Muscle layer of duodenum (tissue), 2 donors: Measurements from ENCODE around the gene PKNOX2.

ENCODE experiments used
- H3K27ac ChIP-seq: one replicate; pipeline ENCODE4 v1.7.0; 2013; ENCODE audit warnings: mild to moderate bottlenecking, low read length
- H3K27me3 ChIP-seq: one replicate; pipeline ENCODE4 v1.7.0; 2013; ENCODE audit warnings: low read depth, mild to moderate bottlenecking, control low read depth, low read length
- H3K36me3 ChIP-seq, 2 donors: one replicate each; pipeline ENCODE4 v1.7.0; 2013; ENCODE audit warnings: low read length in 2 of 2, control low read depth in 1 of 2, mild to moderate bottlenecking in 1 of 2; ENCODE audit not compliant: insufficient read depth in 2 of 2, control insufficient read depth in 1 of 2
- H3K4me1 ChIP-seq, 2 donors: one replicate each; pipeline ENCODE4 v1.7.0; 2013; ENCODE audit warnings: low read length in 2 of 2, mild to moderate bottlenecking in 2 of 2, control low read depth in 1 of 2, moderate library complexity in 1 of 2; ENCODE audit not compliant: insufficient read depth in 2 of 2, control insufficient read depth in 1 of 2
- H3K4me3 ChIP-seq, 2 donors: one replicate each; pipeline ENCODE4 v1.7.0; 2013; ENCODE audit warnings: low read length in 2 of 2, low read depth in 1 of 2, mild to moderate bottlenecking in 1 of 2
- H3K9me3 ChIP-seq, 2 donors: one replicate each; pipeline ENCODE4 v1.7.0; 2013; ENCODE audit warnings: low read length in 2 of 2, control low read depth in 1 of 2, mild to moderate bottlenecking in 1 of 2; ENCODE audit not compliant: control insufficient read depth in 1 of 2
- donor health status: healthy.

PKNOX2 gene

DNA sequence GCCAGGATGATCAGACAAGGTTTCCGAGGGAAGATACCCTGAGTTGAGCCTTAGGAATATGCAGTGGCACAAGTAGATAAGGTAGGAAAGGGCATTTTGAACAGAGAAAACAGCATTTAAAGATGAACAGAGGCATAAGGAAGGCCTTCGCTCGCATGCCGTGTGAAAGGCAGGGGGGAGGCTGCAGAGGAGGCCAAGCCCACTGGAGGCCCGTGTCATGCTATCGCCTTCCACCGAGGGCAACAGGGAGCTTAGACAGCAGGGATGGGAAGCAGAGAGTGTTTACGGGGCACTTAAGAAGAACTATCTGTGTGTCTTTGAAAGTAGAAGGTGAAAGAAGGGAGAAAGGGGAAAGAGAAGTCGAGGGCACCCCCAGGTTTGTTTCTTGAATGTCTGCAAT lies 148.3 kb downstream of the PKNOX2 start:
- Histone ChIP-seq H3K27me3 (no peaks in the 10 kb centered on the region), H3K36me3 (no peaks in the 10 kb centered on the region), H3K9me3 (no peaks in the 10 kb centered on the region), H3K4me3 (no peak overlapping the region), H3K27ac (no peak overlapping the region), H3K4me1 (peaks cover 8 to 21% of the 10 kb centered on the region in 2 donors)

DNA sequence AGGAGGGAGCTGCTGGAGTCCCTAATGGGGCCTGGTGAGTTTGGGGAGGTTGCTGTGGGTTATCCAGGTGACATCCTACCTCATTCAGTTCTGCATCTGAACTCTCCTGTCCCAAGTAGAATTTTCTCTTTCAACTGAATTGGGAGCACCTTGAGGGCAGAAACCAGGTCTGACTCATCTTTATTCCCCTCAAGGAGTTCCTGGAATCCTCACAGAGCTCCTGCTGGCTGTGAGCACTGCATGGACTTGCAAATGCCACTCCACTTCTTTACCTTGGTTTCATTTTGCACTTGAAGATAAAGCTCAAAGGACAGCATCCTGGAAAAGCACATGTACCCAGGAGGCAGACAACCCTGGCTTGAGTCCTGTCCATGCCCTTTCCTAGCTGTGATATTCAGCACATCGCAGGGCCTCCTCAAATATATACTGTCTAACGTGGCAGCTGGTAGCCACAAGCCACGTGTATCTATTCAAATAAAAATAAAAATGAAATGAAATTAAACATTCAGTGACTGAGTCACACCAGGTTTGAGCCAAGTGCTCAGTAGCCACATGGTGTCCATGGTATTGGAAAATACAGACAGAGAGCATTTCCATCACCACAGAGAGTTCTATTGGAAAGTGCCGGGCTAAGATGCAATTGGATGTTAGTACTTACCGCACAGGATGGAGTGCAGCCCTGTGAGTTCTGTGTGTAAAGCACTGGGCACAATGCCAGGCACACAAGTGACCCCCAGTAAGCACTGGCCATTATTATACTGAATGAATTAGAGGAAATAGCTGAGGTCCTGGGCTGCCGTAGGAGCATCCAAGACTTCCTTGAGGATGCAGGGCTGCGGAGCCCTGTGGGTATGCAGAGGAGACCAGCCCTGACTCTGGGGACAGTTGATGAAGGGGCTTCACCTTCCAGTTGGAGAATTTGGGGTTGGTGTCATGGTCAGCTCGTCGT lies 149.0 kb downstream of the PKNOX2 start:
- peaks cover 8 to 21% of the 10 kb centered on the region in 2 donors for H3K4me1 ChIP-seq
- H3K27ac ChIP-seq = no peak overlapping the region
- H3K27me3 ChIP-seq = no peaks in the 10 kb centered on the region
- H3K4me3 ChIP-seq = no peak overlapping the region
- H3K36me3 ChIP-seq = no peaks in the 10 kb centered on the region
- no peaks in the 10 kb centered on the region for H3K9me3 ChIP-seq

DNA sequence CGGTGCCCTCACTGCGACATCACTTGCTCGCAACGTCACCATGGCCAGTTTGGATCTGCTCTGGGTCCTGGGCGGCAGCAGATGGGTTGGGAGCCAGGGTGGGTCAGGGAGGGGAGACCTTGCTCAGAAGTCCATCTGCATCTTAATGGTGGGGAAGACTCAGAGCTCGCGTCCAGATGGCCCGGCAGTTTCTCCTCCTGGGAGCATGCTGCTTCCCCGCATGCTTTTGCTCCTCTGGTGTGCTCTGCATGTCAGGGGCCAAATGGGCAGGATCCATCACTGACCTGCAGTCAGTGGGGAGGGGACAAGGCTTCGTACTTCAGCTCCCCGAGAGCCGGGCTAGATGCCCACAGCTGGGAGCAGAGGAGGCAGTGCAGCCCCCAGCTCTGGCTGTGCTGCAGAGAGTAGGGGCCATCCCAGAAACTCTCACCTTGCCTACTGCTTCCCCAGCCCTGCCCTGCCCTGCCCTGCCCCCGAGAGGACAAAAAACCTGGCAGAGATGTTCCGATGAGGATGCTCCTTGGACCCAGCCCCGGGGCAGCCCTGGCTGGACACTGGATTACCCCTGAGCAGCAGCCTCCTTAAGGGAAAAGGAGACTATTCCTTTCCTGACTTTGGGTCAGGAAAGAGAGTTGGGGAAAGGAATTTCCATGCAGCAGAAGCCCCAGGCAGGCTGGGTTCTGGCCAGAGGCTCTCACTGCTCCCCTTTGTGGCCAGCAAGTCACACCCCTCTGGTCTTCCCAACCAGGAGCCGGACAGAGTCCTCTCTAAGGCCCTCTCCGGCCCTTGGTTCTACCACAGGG lies 149.9 kb downstream of the PKNOX2 start:
- Histone ChIP-seq H3K4me1 (peaks cover 8 to 21% of the 10 kb centered on the region in 2 donors), H3K9me3 (no peaks in the 10 kb centered on the region), H3K4me3 (no peak overlapping the region), H3K36me3 (no peaks in the 10 kb centered on the region), H3K27me3 (no peaks in the 10 kb centered on the region), H3K27ac (no peak overlapping the region)

DNA sequence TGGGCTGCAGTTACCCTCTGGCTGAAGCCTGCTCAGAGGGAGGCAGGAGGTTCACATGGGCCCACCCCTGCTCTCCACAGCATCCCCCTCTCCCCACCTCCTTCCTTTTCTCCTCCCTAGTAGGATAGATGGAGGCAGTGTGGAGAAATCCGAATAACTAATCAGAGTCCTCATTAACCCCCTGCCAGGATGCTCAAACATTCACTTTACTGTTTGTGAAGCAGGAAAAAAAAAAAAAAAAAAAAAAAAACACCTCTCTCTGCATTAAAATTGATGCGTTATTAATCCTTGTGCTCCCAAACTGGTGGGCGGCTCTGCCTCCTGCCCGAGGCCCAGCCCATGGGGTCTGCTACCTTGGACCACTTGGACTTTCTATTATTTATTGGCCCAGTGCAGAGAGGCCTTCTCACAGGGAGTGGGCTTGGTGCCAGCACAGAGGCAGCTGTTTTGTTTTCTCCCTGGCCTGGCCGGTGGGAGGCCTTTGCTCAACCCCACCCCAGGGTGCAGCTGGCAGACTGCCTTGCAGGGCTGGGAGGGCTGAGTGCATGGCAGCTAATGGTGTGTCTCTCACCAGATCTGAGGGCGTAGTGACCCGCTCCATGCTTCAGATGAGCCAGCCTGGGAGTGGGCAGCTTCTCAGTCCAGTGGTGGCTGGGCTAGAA lies 150.7 kb downstream of the PKNOX2 start:
- Histone ChIP-seq H3K27ac (no peak overlapping the region), H3K9me3 (no peaks in the 10 kb centered on the region), H3K4me1 (peaks cover 8 to 21% of the 10 kb centered on the region in 2 donors), H3K4me3 (no peak overlapping the region), H3K27me3 (no peaks in the 10 kb centered on the region), H3K36me3 (no peaks in the 10 kb centered on the region)

DNA sequence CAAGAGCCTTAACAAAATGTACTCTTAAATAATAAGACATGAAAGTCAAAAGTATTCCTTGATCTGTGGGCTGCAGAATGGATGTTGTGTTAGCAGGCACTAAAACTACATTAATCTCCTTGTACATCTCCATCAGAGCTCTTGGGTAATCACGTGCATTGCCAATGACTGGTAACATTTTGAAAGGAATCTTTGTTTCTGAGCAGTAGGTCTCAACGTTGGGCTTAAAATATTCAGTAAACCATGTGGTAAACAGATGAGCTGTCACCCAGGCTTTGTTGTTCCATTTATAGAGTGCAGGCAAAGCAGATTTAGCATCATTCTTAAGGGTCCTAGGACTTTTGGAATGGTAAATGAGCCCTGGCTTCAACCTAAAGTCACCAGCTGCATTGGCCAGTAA lies 152.9 kb downstream of the PKNOX2 start:
- H3K27ac ChIP-seq = no peak overlapping the region
- no peak overlapping the region for H3K4me3 ChIP-seq
- no peaks in the 10 kb centered on the region for H3K9me3 ChIP-seq
- H3K36me3 ChIP-seq = no peaks in the 10 kb centered on the region
- H3K4me1 ChIP-seq = peaks cover 8 to 21% of the 10 kb centered on the region in 2 donors
- no peaks in the 10 kb centered on the region for H3K27me3 ChIP-seq

DNA sequence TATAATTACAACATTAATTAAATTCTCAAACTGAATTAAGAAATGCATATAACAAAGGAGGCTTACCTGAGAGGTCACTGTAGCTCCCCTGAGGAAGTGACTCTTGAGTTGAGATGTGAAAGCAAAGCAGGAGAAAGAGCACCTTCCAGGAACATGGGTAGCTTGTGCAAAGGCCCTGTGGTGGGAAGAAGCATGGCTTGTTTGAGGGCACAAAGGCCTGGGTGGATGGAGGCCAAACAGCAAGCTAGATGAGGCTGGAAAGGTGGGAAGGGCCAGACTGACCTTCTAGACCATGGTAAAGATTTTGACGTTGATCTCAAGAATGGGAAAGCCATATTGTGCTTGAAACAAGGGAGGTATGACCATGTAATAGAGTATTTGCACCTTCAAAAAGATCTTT lies 155.1 kb downstream of the PKNOX2 start:
- H3K4me3 ChIP-seq = no peak overlapping the region
- H3K27me3 ChIP-seq = no peaks in the 10 kb centered on the region
- no peak overlapping the region for H3K27ac ChIP-seq
- peaks cover 8 to 13% of the 10 kb centered on the region in 2 donors for H3K4me1 ChIP-seq
- H3K36me3 ChIP-seq = no peaks in the 10 kb centered on the region
- H3K9me3 ChIP-seq = no peaks in the 10 kb centered on the region

DNA sequence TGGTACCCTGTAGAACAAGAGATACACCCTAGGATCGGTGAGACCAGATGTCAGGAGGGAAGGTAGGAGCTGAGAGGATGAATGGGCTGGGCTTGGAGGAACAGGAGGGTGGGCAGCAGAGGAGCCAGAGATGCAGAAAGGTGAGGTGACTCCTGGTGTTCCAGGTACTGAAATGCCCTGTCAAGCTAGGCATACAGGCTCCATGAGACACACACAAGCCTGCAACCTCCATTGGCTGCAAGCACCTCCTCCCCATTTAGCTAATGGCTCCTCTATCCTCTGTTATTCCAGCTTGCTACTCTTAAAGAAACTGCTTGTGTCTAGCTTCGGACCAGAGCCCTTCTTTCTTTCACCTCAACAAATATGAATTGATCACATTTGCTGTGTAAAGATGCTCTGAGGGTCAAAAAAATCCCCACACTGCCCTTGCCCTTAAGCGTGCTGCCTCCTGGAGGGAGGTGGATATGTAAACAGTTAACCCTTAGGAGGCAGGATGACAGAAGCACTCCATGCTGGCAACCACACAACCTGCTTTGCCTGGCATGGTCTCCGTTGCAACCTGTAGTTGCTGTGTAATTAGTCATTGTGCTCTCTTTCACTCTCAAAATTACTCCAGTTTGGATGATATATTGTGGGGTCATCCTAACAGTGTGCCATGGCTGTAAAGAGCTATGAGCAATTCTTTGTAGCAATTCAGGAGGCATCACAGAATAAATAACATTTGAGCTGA lies 156.0 kb downstream of the PKNOX2 start:
- Histone ChIP-seq H3K4me3 (no peak overlapping the region), H3K36me3 (no peaks in the 10 kb centered on the region), H3K27ac (no peak overlapping the region), H3K27me3 (no peaks in the 10 kb centered on the region), H3K9me3 (no peaks in the 10 kb centered on the region), H3K4me1 (peaks cover 2 to 5% of the 10 kb centered on the region in 2 donors)

DNA sequence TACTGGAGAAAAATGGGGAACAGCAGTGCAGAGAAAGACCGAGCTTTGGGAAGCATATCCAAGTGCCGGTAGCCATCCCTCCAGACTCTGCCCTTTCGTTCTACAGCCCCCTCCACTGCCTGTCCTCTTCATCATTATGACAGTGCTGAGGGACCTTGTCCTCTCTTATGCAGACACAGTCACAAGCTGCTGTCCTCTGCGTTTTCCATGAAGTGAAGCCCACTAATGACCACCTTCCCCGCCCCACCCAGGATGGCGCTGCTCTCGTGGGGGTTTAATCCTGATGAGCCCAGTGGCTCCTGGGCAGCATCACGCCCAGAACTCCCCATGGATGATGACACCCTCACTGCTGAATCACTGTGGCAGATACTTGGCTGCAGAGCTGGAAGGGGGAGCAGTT lies 157.7 kb downstream of the PKNOX2 start:
- no peaks in the 10 kb centered on the region for H3K9me3 ChIP-seq
- H3K36me3 ChIP-seq = no peaks in the 10 kb centered on the region
- H3K27me3 ChIP-seq = no peaks in the 10 kb centered on the region
- no peaks in the 10 kb centered on the region for H3K4me1 ChIP-seq
- no peak overlapping the region for H3K4me3 ChIP-seq
- no peak overlapping the region for H3K27ac ChIP-seq

DNA sequence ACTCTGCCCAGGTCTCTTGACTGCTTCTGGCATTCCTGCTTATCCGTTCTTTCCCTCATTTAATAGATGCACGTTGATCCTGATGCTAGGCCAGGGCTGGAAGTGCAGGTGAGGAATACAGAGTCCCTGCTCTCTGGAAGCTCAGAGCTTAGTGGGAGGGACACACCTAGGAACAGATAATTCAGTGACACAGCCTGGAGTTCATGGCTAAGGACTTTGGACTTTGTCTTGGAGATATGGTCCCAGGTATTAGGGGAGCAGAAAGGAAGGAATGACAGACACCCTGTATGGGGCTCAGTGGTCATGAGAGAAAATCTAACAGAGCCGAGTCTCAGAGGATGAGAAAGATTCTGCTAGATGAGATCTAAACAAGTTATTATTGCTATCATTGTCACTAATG lies 160.6 kb downstream of the PKNOX2 start:
- Histone ChIP-seq H3K4me1 (no peaks in the 10 kb centered on the region), H3K4me3 (no peak overlapping the region), H3K27ac (no peak overlapping the region), H3K9me3 (no peaks in the 10 kb centered on the region), H3K36me3 (no peaks in the 10 kb centered on the region), H3K27me3 (no peaks in the 10 kb centered on the region)

DNA sequence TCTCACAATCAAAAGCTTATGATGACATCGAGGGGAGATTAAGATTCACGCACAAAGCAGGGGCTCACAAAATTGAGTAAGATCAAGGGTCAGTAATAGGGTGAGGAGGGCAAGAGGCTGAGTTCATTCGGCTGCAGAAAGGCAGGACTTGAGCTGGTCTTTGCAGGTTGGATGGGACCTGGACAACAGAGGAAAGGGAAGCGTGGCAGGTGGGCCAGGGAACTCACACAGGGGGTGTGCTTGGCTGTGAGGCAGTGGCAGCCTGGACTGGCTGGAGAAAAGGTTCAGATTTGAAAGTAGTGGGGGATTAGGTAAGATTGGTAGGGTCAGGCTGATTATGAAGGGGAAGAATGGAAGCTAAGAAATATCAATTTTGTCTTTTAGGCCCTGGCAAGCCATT lies 161.6 kb downstream of the PKNOX2 start:
- Histone ChIP-seq H3K4me1 (no peaks in the 10 kb centered on the region), H3K4me3 (no peak overlapping the region), H3K27ac (no peak overlapping the region), H3K36me3 (no peaks in the 10 kb centered on the region), H3K27me3 (no peaks in the 10 kb centered on the region), H3K9me3 (no peaks in the 10 kb centered on the region)
